Panc1 (cell line): ENCODE results near the gene PTRHD1.

Experiments
- CTCF ChIP-seq: fragments of 450-650 bp; IDR thresholded peaks from 2 replicates; pipeline ENCODE4 v1.5.1; 2017; ENCODE audit warnings: mild to moderate bottlenecking
- REST ChIP-seq, 2 experiments: IDR thresholded peaks; 2 replicates each; pipeline ENCODE4 v1.6.1; 2011 to 2012; ENCODE audit warnings: low read depth in 2 of 2, control low read depth in 1 of 2, low read length in 1 of 2, mild to moderate bottlenecking in 1 of 2, moderate library complexity in 1 of 2; ENCODE audit not compliant: insufficient read depth in 1 of 2

GRCh38 chr2:24768601-24769000 is 24.6 kb downstream of the PTRHD1 start:
- TF ChIP-seq CTCF (no peak), REST (IDR thresholded peaks at IDR 0.05; ENCODE audit: insufficient read depth in 1 of 2, low read depth in 2 of 2, low read length in 1 of 2) (no peak)
